Heart right ventricle (tissue), 16 donors: ENCODE measurements around the gene SIGLEC7. TPM values are rescaled to one million over a fixed set of nuclear protein-coding genes. Genes with fewer than 3 reads are reported as not detected.

Experiments used
- ATAC-seq, 8 donors: fragments of 200-7000 bp; cut with Tn5 transposase; one replicate each; pipeline ENCODE4 v1.9.1; 2020; ENCODE audit warnings: mild to moderate bottlenecking in 8 of 8, moderate library complexity in 8 of 8, moderate number of reproducible peaks in 1 of 8
- DNase-seq, 2 donors: peaks; one replicate each; pipeline ENCODE4 v3.0.0-alpha.2; 2020
- H3K27ac ChIP-seq, 10 donors: fragments of 200-600 bp; sonication (generic) in 2 of 10; one replicate each; pipeline versions ENCODE4 v1.5.0 to v1.8.0; 2020 to 2022; ENCODE audit warnings: mild to moderate bottlenecking in 3 of 10
- H3K27me3 ChIP-seq, 7 donors: fragments of 200-600 bp; one replicate each; pipeline ENCODE4 v1.8.0; 2021 to 2022; ENCODE audit warnings: mild to moderate bottlenecking in 2 of 7
- H3K36me3 ChIP-seq, 9 donors: fragments of 200-600 bp; sonication (generic) in 1 of 9; one replicate each; pipeline versions ENCODE4 v1.5.0 to v1.8.0; 2020 to 2022; ENCODE audit warnings: mild to moderate bottlenecking in 2 of 9
- H3K4me1 ChIP-seq, 9 donors: fragments of 200-600 bp; sonication (generic) in 1 of 9; one replicate each; pipeline versions ENCODE4 v1.5.0 to v1.8.0; 2020 to 2022; ENCODE audit warnings: mild to moderate bottlenecking in 4 of 9
- H3K4me3 ChIP-seq, 10 donors: fragments of 200-600 bp; sonication (generic) in 2 of 10; one replicate each; pipeline versions ENCODE4 v1.5.0 to v1.8.0; 2020 to 2022; ENCODE audit warnings: mild to moderate bottlenecking in 7 of 10, moderate library complexity in 2 of 10
- H3K9me3 ChIP-seq, 11 donors: fragments of 200-600 bp in 10 of 11; sonication (generic) in 2 of 11; one replicate each; pipeline versions ENCODE4 v1.5.0 to v1.8.0; 2013 to 2022; ENCODE audit warnings: mild to moderate bottlenecking in 2 of 11, control low read depth in 1 of 11, moderate library complexity in 1 of 11
- CTCF ChIP-seq, 9 donors: fragments of 200-600 bp; sonication (generic) in 2 of 9; IDR thresholded peaks; one replicate each; pipeline versions ENCODE4 v1.5.0 to v1.8.0; 2021 to 2022; ENCODE audit warnings: antibody characterized with exemption in 9 of 9, mild to moderate bottlenecking in 5 of 9, moderate library complexity in 1 of 9
- WGBS, 2 donors: extraction: QIAGEN DNeasy Blood & Tissue Kit; methylation state at CpG; one replicate each; pipeline ENCODE4 v1.1.7; 2013; ENCODE audit warnings: inconsistent platforms in 1 of 2; 5-methylcytosine and 5-hydroxymethylcytosine counted together
- intact Hi-C, 10 donors: fragments of 100-400 bp; cut with DNase I; formaldehyde crosslinking; loops; one replicate each; pipeline versions ENCODE4 v1.11.1 to v1.14.2; 2022
- polyA plus RNA-seq, 2 donors: library from polyadenylated mRNA; stranded (reverse); fragments of 200-250 nt; gene quantifications; one replicate each; pipeline ENCODE4 v1.2.3, GENCODE V29; 2013
- total RNA-seq, 10 donors: library from RNA; stranded (reverse); fragmentation: NEBNext Ultra II Directional in 3 of 10; extraction: Animal tissue kit (Norgen Biotek cat#: 25700) in 3 of 10; gene quantifications; one replicate each; pipeline versions ENCODE4 v1.2.1 to v1.2.4, GENCODE V29; 2021 to 2023
- donor health status: Arrhythmogenic right ventricular cardiomyopathy.
- donor health status: ischemic (EF 13 %, LVEDD 7.1; RV severe dilation, severe dysfunction).
- donor health status: healthy with polysubstance abuse.
- donor health status: DM: no; HTN: yes; CAD: no.
- donor health status: DM: no; HTN: no; CAD: no.
- donor health status: ischemic (EF 25% LVEDD 6.9; RV normal size, moderate dysfunction).
- donor health status: ischemic (EF 25% LVEDD 5.7; RV mildly dilated, moderate dysfunction).
- donor health status: healthy.
- donor health status: DM: yes; HTN: yes; CAD: no.
- donor health status: Ischemic cardiomyopathy.
- donor health status: ischemic (EF 35%, LVEDD 5.7; RV mildly dilated, moderate dysfunction).
- donor health status: nonischemic (EF 11% LVEDD 7.7; RV severe dilation, severe dysfunction).
- donor health status: DM: yes; HTN: yes; CAD: no.
- donor health status: PGD.
- donor health status: ischemic (EF 29% LVEDD 5.4; RV normal size, mild dysfunction).
- donor health status: nonischemic (EF 23%, LVEDD 6.1; RV moderate dilation, normal function).

SIGLEC7 gene
- total and polyA plus RNA-seq, 12 donors, result 0.15 to 2.9 (median 0.65) TPM; not detected in 2

GRCh38 chr19:51201712-51202111 lies 59.6 kb downstream of the SIGLEC7 start:
- no peak overlapping the region for H3K4me3 ChIP-seq
- ATAC-seq (no peak), DNase-seq (no peak)
- no peak overlapping the region for H3K27ac ChIP-seq
- H3K9me3 ChIP-seq, result no peaks in the 10 kb centered on the region
- 59 to 60% methylated on average over 5 of the region's 5 CpGs for WGBS, 2 donors
- no peaks in the 10 kb centered on the region for H3K36me3 ChIP-seq
- H3K4me1 ChIP-seq, result peaks cover 0 to 17% (median 0%) of the 10 kb centered on the region in 9 donors
- peaks cover 0 to 44% (median 34%) of the 10 kb centered on the region in 7 donors for H3K27me3 ChIP-seq
- no peak for TF ChIP-seq CTCF (IDR thresholded peaks at IDR 0.05)
- intact Hi-C loops, result no loop called here

Other genes with a start within 250 kb of the SIGLEC7 start
- gene KLK4, start 230.9 kb upstream of the SIGLEC7 start, total RNA-seq, result not detected
- gene KLK4, start 230.9 kb upstream of the SIGLEC7 start, polyA plus RNA-seq, result not detected
- not detected for gene KLK5, start 189.3 kb upstream of the SIGLEC7 start, total RNA-seq
- gene KLK5, start 189.3 kb upstream of the SIGLEC7 start, polyA plus RNA-seq, result not detected
- gene KLK6, start 172.7 kb upstream of the SIGLEC7 start, total RNA-seq, result not detected
- not detected for gene KLK6, start 172.7 kb upstream of the SIGLEC7 start, polyA plus RNA-seq
- gene KLK7, start 158.4 kb upstream of the SIGLEC7 start, total RNA-seq, result not detected
- gene KLK7, start 158.4 kb upstream of the SIGLEC7 start, polyA plus RNA-seq, result under 1 TPM in 1 of 2 donors, not detected in 1; 0.04 TPM
- gene KLK8, start 140.7 kb upstream of the SIGLEC7 start, total RNA-seq, result not detected
- gene KLK8, start 140.7 kb upstream of the SIGLEC7 start, polyA plus RNA-seq, result not detected
- gene KLK10, start 122.6 kb upstream of the SIGLEC7 start, total RNA-seq, result 1 to 10 TPM in 1 of 10 donors, under 1 TPM in 4, not detected in 5; 0.16 to 1.8 (median 0.38) TPM
- gene KLK10, start 122.6 kb upstream of the SIGLEC7 start, polyA plus RNA-seq, result under 1 TPM in 1 of 2 donors, not detected in 1; 0.49 TPM
- gene KLK11, start 115.7 kb upstream of the SIGLEC7 start, total RNA-seq, result under 1 TPM in 4 of 10 donors, not detected in 6; 0.27 to 0.46 (median 0.36) TPM
- under 1 TPM; 0.51 to 0.59 TPM for gene KLK11, start 115.7 kb upstream of the SIGLEC7 start, polyA plus RNA-seq
- not detected for gene KLK12, start 107.3 kb upstream of the SIGLEC7 start, total RNA-seq
- gene KLK12, start 107.3 kb upstream of the SIGLEC7 start, polyA plus RNA-seq, result not detected
- under 1 TPM in 1 of 10 donors, not detected in 9; 0.32 TPM for gene KLK13, start 77.2 kb upstream of the SIGLEC7 start, total RNA-seq
- gene KLK13, start 77.2 kb upstream of the SIGLEC7 start, polyA plus RNA-seq, result 1 to 10 TPM in 1 of 2 donors, not detected in 1; 1.3 TPM
- gene KLK14, start 59.4 kb upstream of the SIGLEC7 start, total RNA-seq, result 1 to 10 TPM in 1 of 10 donors, under 1 TPM in 5, not detected in 4; 0.26 to 1.2 (median 0.58) TPM
- under 1 TPM; 0.20 to 0.44 TPM for gene KLK14, start 59.4 kb upstream of the SIGLEC7 start, polyA plus RNA-seq
- gene CTU1, start 33.9 kb upstream of the SIGLEC7 start, total RNA-seq, result 1 to 10 TPM; 2.0 to 5.6 (median 3.2) TPM
- gene CTU1, start 33.9 kb upstream of the SIGLEC7 start, polyA plus RNA-seq, result 1 to 10 TPM; 2.6 to 4.1 TPM
- 1 to 10 TPM in 6 of 10 donors, under 1 TPM in 3, not detected in 1; 0.41 to 7.0 (median 1.1) TPM for gene SIGLEC9, start 17.4 kb upstream of the SIGLEC7 start, total RNA-seq
- 1 to 10 TPM; 1.0 to 1.8 TPM for gene SIGLEC9, start 17.4 kb upstream of the SIGLEC7 start, polyA plus RNA-seq
- 10 to 100 TPM in 1 of 10 donors, 1 to 10 TPM in 6, under 1 TPM in 3; 0.51 to 16.6 (median 1.8) TPM for gene CD33, start 82.8 kb downstream of the SIGLEC7 start, total RNA-seq
- 1 to 10 TPM; 2.1 to 5.0 TPM for gene CD33, start 82.8 kb downstream of the SIGLEC7 start, polyA plus RNA-seq
- not detected for gene SIGLECL1, start 108.8 kb downstream of the SIGLEC7 start, total RNA-seq
- gene SIGLECL1, start 108.8 kb downstream of the SIGLEC7 start, polyA plus RNA-seq, result not detected
- under 1 TPM in 1 of 10 donors, not detected in 9; 0.19 TPM for gene IGLON5, start 169.3 kb downstream of the SIGLEC7 start, total RNA-seq
- under 1 TPM in 1 of 2 donors, not detected in 1; 0.14 TPM for gene IGLON5, start 169.3 kb downstream of the SIGLEC7 start, polyA plus RNA-seq
- 1 to 10 TPM in 1 of 10 donors, under 1 TPM in 9; 0.33 to 1.3 (median 0.45) TPM for gene VSIG10L, start 199.8 kb downstream of the SIGLEC7 start, total RNA-seq
- gene VSIG10L, start 199.8 kb downstream of the SIGLEC7 start, polyA plus RNA-seq, result 1 to 10 TPM; 1.6 TPM
- 100 to 1,000 TPM; 220 to 444 (median 318) TPM for gene ETFB, start 224.1 kb downstream of the SIGLEC7 start, total RNA-seq
- 100 to 1,000 TPM; 396 to 542 TPM for gene ETFB, start 224.1 kb downstream of the SIGLEC7 start, polyA plus RNA-seq
- gene CLDND2, start 226.7 kb downstream of the SIGLEC7 start, total RNA-seq, result 1 to 10 TPM in 9 of 10 donors, not detected in 1; 1.4 to 2.2 (median 1.6) TPM
- 1 to 10 TPM in 1 of 2 donors, not detected in 1; 1.2 TPM for gene CLDND2, start 226.7 kb downstream of the SIGLEC7 start, polyA plus RNA-seq
- gene NKG7, start 230.4 kb downstream of the SIGLEC7 start, total RNA-seq, result 10 to 100 TPM in 1 of 10 donors, 1 to 10 TPM in 6, under 1 TPM in 3; 0.47 to 23.1 (median 2.2) TPM
- 1 to 10 TPM; 2.0 to 3.1 TPM for gene NKG7, start 230.4 kb downstream of the SIGLEC7 start, polyA plus RNA-seq
- not detected for gene LIM2, start 245.7 kb downstream of the SIGLEC7 start, total RNA-seq
- gene LIM2, start 245.7 kb downstream of the SIGLEC7 start, polyA plus RNA-seq, result not detected
- gene C19orf84, start 248.3 kb downstream of the SIGLEC7 start, total RNA-seq, result not detected
- not detected for gene C19orf84, start 248.3 kb downstream of the SIGLEC7 start, polyA plus RNA-seq